OCI-M1 (cell line): Measurements from ENCODE around the gene TSPEAR.
"Not testable (repeated sequence)": the region's sequence is repeated elsewhere in the genome, so short reads cannot be mapped to it uniquely, and the experiment has no call there.

ENCODE experiments used
- DNase-seq: peaks from one replicate; lab custom pipeline; 2025; lab: John Stamatoyannopoulos, UW

TSPEAR gene

GRCh38 chr21:44603911-44604310 is 107.5 kb downstream of the TSPEAR start:
- DNase-seq: no peak

- DNase-seq: no peak
These were observed 108.1 kb downstream of the TSPEAR start for GRCh38 chr21:44603109-44603875.

- DNase-seq: no peak
These were observed 108.9 kb downstream of the TSPEAR start for GRCh38 chr21:44602463-44602850.

GRCh38 chr21:44601596-44602462 is 109.5 kb downstream of the TSPEAR start:
- DNase-seq: no peak

- not testable (repeated sequence) for DNase-seq
These were observed 110.3 kb downstream of the TSPEAR start for GRCh38 chr21:44601091-44601490.

DNA sequence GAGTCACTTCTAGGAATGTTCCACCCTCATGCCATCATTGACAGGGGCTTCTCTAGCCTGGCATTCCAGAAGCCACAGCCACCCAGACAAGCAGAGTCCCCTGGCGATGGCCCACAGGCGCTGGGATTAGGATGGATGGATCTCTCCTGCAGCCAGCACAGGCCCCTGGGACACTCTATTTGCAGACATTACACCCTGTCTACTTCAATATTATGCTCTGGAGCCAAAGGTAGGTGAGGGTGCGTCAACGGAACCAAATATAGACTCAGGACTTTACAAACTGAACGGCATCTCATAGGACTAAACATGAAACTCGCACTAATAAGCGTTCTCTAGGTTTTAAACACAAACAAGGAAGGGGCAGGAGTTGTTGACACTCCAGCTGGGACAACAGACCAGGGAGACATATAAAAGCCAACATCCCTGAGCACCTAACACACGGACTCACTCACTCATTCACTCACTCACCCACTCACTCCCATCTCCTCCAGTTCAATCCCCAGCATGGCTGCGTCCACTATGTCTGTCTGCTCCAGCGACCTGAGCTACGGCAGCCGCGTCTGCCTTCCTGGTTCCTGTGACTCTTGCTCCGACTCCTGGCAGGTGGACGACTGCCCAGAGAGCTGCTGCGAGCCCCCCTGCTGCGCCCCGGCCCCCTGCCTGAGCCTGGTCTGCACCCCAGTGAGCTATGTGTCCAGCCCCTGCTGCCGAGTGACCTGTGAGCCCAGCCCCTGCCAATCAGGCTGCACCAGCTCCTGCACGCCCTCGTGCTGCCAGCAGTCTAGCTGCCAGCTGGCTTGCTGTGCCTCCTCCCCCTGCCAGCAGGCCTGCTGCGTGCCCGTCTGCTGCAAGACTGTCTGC is 111.0 kb downstream of the TSPEAR start, which contains the start of gene KRTAP10-7:
TSS of gene KRTAP10-7 (plus strand) at position 480 of the 861 bp plus-strand sequence. CDS start at position 505, 25 bp downstream.
- DNase-seq: not testable (repeated sequence)

DNA sequence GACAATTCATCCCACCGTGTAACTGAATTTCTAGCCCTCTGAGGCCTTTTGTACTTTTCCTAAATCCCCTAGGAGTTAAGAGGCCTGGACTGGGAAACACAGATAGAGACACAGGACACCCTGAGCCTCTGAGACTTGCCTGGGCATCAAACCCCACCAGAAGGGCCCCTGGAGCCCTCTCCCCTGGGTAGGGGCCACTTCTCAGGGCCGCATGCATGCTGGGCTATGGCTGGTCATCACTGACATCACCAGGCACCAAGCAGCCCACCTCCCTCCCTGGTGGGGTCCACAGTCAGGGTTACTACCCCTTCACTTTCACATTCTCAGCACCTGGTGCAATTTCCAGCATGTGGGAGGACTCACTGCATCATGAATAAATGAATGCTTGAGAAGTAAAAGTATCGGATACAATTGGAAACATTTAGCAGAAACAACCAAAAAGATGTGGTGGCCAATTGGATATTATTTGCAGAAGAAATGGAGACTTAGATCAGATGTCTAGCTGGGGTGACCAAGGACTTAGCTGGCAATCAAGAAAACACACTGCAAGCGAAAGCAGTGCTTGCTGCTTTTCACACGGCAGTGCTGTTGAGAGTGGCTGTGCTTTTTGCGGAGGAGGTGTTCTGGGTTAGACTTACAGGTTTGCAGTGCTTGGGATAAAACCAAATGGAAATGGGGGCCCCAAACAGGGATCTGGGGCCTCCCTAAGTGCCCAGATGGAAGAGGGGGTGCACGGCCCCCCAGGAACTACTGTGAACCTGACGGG is 111.9 kb downstream of the TSPEAR start:
- DNase-seq: no peak

DNA sequence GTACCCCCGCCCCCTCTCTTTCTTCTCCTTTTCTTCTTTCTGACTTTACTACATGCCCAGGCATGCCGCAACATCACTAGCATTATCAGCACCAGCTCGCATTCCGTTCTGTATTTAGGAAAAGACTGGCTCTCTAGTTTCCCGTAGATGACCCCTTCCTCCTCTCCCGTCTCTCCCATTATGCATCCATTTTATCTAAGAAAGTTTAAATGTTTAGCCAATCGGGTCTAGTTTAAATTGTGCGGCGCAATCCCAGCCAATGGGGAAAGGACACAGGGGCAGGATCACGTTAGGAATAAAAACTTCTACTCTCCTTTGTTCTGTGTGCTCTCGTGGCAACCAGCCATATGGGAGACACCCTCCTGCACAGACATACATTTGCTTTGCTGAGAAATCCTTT is 113.3 kb downstream of the TSPEAR start:
- no peak for DNase-seq

DNA sequence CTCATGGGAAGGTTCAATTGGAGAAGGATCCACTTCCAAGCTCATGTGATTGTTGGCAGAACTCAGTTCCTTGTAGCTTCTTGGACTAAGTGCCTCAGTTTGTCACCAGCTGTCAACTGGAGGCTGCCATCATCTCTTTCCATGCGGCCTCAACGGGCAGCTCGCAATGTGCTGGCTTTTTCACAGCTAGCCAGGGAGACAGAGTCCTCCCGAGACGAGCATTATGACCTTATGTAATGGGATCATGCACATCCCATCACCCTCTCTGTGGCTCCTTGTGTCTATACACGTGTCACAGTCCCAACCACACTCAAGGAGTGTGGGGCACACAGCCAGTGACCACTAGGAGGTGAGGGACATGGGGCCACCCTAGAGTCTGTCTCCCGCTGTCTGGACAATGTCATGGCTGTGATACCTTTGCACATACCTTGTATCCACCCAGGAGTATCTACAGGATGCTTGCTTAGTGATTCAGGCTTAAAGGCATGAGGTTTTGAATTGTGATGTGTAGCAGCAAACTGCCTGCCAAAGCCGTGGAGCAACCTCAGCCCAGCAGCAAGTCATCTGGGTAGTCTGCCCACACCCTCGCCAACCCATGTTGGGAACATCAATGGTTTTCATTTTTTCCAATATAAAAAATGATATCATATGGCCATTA is 115.2 kb downstream of the TSPEAR start:
- no peak for DNase-seq

DNA sequence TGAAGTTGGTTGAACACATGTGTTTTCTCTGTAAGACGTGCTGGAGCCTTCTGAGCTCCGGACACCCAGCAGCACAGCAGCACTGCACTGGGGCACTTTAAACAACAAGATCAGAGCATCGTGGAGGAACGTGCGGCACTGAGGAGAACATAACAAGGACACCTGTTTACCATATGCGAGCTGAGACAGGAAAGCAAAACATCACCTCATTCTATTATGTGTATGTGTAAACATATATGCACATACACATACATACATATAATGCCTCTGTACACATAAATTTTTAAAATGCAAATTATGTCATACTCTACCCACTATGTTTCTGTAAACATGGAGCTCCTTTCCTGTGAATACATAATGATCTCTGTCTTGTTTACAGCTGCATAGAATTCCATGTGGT is 115.8 kb downstream of the TSPEAR start:
- no peak for DNase-seq

DNA sequence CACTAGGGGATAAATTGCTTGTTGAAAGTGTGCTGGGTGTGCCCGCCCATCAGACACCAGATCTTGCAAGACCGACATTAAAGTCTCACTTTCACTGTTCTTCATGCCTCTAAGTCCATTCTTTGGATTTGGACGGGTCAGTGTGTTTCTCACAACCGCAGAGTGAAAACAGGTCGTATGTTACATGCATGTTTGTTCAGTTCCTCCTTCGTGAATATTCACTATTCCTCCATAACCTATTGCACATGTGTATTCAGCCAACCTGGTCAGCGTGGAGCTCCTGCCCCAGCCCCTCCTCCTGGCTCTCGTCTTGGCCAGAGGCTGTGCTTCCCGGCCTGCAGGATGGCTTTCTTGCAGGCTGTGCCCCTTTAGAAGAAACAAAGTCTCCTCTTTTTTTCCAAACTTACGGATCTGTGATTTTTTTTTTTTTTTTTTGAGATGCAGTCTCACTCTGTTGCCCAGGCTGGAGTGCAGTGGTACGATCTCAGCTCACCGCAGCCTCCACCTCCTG is 116.9 kb downstream of the TSPEAR start:
- DNase-seq: no peak

DNA sequence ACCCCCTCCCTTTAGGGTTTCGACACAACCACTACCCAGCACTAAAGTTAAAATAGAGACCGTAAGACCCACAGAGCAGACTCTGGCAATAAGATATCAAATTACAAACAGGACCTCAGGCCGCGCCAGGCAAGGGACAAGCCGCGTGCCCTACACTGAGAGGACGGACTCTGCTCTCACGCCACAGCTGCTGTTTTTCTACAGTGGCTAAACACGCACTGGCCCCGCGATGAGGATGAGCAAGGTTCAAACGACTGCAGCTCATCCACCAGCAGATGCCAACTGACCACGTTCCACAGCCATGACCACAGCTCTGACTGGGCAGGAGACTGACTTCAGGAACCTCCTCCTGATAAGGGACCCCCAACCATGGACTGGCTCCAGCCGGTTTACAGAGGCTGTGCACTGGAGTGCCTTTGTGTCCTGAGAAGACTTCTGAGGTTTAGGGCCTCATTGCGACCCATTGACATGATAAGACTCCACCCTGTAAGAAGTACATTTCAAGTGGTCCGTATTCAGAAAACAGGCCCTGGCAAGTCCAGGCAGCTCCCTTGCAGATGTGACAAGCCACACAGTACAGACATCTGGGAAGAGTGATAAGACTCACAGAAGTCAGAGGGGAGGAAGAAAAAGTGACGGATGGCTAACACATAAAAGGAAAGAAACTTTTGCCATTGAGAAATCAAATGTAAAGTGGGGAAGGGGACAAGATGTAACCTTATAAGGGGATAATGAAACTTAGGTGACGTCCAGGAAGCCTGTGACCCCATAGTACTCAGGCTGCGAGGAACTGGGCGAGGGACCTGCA is 117.6 kb downstream of the TSPEAR start:
- DNase-seq: peak; percentile 95

DNA sequence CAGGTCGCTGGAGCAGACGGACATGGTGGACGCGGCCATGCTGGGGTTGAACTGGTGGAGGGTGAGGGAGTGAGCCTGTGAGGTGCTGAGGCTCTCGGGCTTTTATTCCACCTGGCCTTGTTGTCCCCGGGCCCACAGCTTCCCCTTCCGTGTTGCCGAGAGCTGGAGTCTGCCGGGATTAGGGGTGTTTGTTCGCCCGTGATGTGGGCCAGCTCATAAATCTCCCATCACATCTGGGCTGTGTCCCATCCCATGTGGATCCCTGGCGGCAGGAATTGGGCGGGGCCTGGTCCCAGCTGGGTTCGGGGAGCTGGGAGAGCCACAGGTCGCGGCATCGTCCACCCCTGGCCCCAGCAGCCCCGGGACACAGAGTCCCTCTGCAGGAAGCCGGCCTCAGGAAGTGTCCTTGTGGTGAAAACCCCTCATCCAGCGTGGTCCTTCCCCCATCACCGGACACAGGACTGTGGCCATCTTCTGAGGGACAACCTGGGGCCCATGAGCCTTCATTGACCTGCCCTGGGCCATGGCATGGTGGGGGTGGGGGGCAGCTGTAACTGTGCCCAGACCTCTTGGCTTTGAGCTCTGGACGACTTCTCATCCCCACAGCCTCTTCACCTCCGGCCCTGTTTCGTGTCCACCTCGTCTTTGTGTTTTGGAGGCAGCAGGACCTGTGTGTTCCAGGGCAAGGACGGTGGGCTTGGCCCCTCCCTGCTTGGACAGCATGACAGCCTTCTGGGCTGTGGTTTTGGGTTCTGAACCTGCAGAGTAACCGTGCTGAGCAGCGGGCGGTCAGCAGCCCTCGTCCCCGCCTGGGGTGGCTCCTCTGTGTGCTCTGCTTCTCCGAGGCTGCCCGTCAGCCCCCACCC is 118.7 kb downstream of the TSPEAR start, which contains the start of gene KRTAP10-6:
TSS of gene KRTAP10-6 (minus strand) at position 60 of the 866 bp plus-strand sequence. CDS start at position 39, 21 bp downstream.
- DNase-seq: no peak

DNA sequence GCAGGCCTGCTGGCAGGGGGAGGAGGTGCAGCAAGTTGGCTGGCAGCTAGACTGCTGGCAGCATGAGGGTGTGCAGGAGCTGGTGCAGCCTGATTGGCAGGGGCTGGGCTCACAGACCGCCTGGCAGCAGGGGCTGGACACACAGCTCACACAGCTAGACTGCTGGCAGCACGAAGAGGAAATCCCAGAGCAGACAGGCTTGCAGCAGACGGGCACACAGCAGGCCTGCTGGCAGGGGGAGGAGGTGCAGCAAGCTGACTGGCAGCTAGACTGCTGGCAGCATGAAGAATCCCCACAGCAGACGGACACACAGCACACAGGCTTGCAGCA is 119.6 kb downstream of the TSPEAR start:
- not testable (repeated sequence) for DNase-seq

- DNase-seq: not testable (repeated sequence)
These were observed 120.2 kb downstream of the TSPEAR start for GRCh38 chr21:44590897-44591800.

- DNase-seq: no peak
These were observed 121.1 kb downstream of the TSPEAR start for GRCh38 chr21:44590311-44590721.

DNA sequence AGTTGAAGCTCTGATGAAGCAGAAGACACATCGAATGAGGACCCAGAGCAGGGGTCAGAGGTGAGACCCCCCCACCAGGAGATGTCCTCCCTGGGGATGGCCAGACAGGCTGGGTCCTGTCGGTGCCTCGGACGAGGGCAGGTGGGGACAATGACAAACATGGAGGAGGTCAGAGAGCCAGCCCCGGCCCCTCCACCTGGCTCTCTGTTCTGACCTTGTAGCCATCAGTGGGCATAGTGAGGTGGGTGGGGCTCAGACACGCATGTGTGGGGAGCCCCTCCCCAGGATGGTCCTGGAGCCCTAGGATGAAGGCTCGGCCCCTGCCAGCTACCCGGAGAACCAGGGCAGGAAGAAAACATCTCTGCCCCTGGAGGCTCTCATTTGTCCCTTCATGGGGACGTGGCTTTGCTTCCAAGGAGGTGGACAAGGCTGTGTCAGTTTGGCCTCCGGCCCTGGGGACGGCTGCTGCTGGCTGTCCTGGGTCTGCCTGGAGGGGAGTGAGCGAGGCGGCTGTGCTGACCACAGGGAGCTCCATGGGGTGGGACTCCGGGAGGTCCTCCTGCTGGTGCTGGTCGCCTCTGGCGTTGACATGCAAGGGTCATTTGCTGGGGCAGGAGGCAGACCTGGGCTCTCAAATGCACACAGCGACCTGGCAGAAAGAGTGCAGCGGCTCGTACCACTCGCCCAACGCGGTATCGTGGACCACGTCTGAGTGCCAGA is 121.6 kb downstream of the TSPEAR start:
- DNase-seq: no peak
